SU-DHL-6 (cell line): ENCODE data around the gene CIB4.

Source experiments
- EZH2phosphoT487 ChIP-seq: fragments of 200-600 bp; sonication (generic), shearing (Covaris generic); conservative IDR thresholded peaks from 2 replicates; pipeline ENCODE4 v1.6.1; 2018; ENCODE audit warnings: mild to moderate bottlenecking, antibody characterized with exemption, low read length, moderate library complexity, mixed read lengths
- TF ChIP-seq, protein P1 (sequence below): fragments of 200-600 bp; sonication (generic); IDR thresholded peaks from one replicate; pipeline ENCODE4 v1.5.1; 2017; ENCODE audit warnings: antibody characterized with exemption, mild to moderate bottlenecking, low read length, moderate library complexity; ENCODE audit not compliant: insufficient read depth, poor library complexity, severe bottlenecking

- TF ChIP-seq, protein P1, sequence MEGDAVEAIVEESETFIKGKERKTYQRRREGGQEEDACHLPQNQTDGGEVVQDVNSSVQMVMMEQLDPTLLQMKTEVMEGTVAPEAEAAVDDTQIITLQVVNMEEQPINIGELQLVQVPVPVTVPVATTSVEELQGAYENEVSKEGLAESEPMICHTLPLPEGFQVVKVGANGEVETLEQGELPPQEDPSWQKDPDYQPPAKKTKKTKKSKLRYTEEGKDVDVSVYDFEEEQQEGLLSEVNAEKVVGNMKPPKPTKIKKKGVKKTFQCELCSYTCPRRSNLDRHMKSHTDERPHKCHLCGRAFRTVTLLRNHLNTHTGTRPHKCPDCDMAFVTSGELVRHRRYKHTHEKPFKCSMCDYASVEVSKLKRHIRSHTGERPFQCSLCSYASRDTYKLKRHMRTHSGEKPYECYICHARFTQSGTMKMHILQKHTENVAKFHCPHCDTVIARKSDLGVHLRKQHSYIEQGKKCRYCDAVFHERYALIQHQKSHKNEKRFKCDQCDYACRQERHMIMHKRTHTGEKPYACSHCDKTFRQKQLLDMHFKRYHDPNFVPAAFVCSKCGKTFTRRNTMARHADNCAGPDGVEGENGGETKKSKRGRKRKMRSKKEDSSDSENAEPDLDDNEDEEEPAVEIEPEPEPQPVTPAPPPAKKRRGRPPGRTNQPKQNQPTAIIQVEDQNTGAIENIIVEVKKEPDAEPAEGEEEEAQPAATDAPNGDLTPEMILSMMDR: no peak
- no peak for TF ChIP-seq EZH2phosphoT487
These were observed 69.8 kb downstream of the CIB4 start for GRCh38 chr2:26571316-26571715.
